ENCODE results near the gene SLC25A33. TPM values are rescaled to one million over a fixed set of nuclear protein-coding genes. Genes with fewer than 3 reads are reported as not detected.
A peak's percentile ranks its signal among the peaks of the same experiment; 100 is the strongest.
"Not testable (repeated sequence)": the region's sequence is repeated elsewhere in the genome, so short reads cannot be mapped to it uniquely, and the experiment has no call there.

SLC25A33 gene
- total RNA-seq, 4 donors from 2014 or later, result 4.9 to 12.5 (median 6.6) TPM

DNA sequence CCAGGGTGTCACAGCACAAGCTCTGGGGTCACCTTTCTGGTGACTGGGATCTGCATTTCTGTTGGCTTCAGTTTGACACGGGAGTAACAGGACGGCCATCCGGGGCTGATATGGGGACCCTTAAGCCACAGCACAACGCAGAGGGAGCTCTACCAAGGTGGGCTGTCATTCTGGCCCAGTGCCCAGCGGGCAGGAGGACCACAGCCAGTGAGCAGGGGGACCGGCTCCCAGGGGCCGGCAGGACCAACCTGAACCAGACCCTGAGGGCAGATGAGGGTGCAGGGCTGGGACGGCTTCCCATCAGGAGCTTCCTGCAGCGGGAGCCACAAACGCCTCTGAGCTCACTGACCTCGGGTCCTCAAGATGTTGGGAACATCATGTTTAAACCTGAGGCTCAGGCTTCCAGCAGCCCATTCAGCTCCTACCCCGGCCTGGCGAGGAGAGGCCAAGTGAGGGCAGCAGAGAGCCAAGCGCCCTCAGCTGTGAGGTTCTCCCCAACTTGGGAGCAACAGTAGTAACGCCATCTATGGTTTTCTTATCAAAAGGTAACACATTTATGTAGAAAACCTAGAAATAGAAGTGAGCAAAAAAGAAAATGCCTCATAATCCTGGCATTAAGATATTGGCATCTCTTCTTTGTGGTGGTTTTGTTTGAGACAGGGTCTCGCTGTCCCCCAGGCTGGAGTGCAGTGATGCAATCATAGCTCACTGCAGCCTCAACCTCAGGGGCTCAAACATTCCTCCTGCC, 76.2 kb downstream of the SLC25A33 start:
- peaks cover 27% of the 10 kb centered on the region for H3K27me3 ChIP-seq
- intact Hi-C loops (cut with DNase I; ENCODE audit: low total_unique reads), result no loop called here
- no peak overlapping the region for H3K4me3 ChIP-seq
- H3K9me3 ChIP-seq, result no peaks in the 10 kb centered on the region
- no peak overlapping the region for H3K27ac ChIP-seq
- TF ChIP-seq, protein P1, sequence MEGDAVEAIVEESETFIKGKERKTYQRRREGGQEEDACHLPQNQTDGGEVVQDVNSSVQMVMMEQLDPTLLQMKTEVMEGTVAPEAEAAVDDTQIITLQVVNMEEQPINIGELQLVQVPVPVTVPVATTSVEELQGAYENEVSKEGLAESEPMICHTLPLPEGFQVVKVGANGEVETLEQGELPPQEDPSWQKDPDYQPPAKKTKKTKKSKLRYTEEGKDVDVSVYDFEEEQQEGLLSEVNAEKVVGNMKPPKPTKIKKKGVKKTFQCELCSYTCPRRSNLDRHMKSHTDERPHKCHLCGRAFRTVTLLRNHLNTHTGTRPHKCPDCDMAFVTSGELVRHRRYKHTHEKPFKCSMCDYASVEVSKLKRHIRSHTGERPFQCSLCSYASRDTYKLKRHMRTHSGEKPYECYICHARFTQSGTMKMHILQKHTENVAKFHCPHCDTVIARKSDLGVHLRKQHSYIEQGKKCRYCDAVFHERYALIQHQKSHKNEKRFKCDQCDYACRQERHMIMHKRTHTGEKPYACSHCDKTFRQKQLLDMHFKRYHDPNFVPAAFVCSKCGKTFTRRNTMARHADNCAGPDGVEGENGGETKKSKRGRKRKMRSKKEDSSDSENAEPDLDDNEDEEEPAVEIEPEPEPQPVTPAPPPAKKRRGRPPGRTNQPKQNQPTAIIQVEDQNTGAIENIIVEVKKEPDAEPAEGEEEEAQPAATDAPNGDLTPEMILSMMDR (IDR thresholded peaks at IDR 0.05), result peak; percentile 29 to 44 (median 41)
- TF ChIP-seq POLR2AphosphoS5 (IDR thresholded peaks at IDR 0.05), result no peak
- H3K4me1 ChIP-seq, result no peaks in the 10 kb centered on the region
- DNase-seq, result peak; percentile 37
- WGBS, 2 donors (ENCODE audit: low coverage in 1 of 2), result 37 to 100% methylated on average over 1 to 10 of the region's 16 CpGs
- no peaks in the 10 kb centered on the region for H3K36me3 ChIP-seq
- in situ Hi-C loops (cut with MboI; ENCODE audit: low pct_ligation_motif_present in 1 of 4, low pct_unique_long_range_greater_than_20kb in 1 of 4, low sequenced_read_pairs in 3 of 4), result no loop called here

DNA sequence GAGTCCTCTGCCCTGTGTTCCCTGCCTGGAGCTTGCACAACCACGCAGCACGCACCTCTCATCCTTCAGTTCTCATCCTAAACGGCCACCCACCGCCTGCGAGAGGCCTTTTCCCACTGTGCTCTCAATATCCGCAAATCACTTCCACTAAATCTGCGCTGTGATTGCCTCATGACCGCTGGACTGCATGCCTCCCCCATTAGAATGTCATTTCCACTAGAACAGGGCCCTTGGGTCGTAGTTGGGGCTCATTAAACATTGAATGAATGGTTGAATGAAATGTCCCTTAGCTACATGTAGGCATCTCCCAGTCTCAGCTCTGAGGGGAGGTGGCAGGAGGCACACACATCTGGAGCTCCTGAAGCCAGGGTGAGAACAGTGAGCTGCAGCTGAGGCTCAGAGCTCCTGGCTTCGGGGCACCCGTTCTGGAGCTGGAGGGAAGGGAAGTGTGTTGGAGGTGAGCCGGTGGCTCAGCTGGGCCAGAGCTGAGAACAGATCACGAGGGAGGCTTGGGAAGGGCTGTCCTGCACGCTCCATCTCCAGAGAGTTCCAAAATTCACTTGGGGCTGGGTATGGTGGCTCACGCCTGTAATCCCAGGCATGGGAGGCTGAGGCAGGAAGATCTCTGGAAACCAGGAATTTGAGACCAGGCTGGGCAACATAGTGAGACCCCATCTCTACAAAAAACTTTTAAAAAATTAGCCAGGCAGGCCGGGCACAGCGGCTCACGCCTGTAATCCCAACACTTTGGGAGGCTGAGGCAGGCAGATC, 79.8 kb downstream of the SLC25A33 start:
- TF ChIP-seq, protein P1 (IDR thresholded peaks at IDR 0.05), result no peak
- no peak for TF ChIP-seq EP300 (IDR thresholded peaks at IDR 0.05; ENCODE audit: low read depth)
- TF ChIP-seq POLR2AphosphoS5 (IDR thresholded peaks at IDR 0.05), result no peak
- TF ChIP-seq POLR2A (IDR thresholded peaks at IDR 0.05), result no peak
- 73% methylated on average over 18 of the region's 18 CpGs; no CpG with 5 or more reads in 1 of the 2 donors for WGBS, 2 donors (ENCODE audit: low coverage in 1 of 2)

DNA sequence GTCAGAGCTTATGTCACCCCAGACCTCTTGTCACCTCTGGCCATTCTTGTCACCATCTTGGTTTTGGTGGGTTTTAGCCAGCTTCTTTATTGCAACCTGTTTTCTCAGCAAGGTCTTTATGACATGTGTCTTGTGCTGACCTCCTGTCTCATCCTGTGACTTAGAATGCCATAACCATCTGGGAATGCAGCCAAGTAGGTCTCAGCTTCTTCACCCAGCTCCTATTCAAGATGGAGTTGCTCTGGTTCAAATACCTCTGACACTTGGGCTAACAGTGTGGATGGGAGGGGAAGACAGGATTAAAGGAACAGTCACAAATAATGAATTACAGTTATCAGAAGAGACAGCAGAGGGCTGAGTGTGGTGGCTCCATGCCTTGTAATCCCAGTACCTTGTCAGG, 81.8 kb downstream of the SLC25A33 start:
- intact Hi-C loops (cut with DNase I; ENCODE audit: low total_unique reads) (no loop called here), in situ Hi-C loops (cut with MboI; ENCODE audit: low pct_ligation_motif_present in 1 of 4, low pct_unique_long_range_greater_than_20kb in 1 of 4, low sequenced_read_pairs in 3 of 4) (loop anchor here in 1 of 4 donors (10.0 kb wide), 1 partner anchor 244 kb away; no protein-coding TSS in a partner anchor)
- TF ChIP-seq EP300 (IDR thresholded peaks at IDR 0.05; ENCODE audit: low read depth) (no peak), POLR2A (IDR thresholded peaks at IDR 0.05) (no peak), POLR2AphosphoS5 (IDR thresholded peaks at IDR 0.05) (no peak)
- TF ChIP-seq, protein P1 (IDR thresholded peaks at IDR 0.05), result no peak
- Histone ChIP-seq H3K4me3 (no peak overlapping the region), H3K4me1 (peaks cover 0 to under 1% (median 0%) of the 10 kb centered on the region in 4 donors), H3K9me3 (no peaks in the 10 kb centered on the region), H3K27me3 (peaks cover 31% of the 10 kb centered on the region), H3K36me3 (no peaks in the 10 kb centered on the region), H3K27ac (no peak overlapping the region)
- no peak for DNase-seq

More for the DNA sequence above, 79.8 kb downstream of the SLC25A33 start:
- no peaks in the 10 kb centered on the region for H3K9me3 ChIP-seq
- no peak overlapping the region for H3K27ac ChIP-seq
- H3K36me3 ChIP-seq, result no peaks in the 10 kb centered on the region
- intact Hi-C loops (cut with DNase I; ENCODE audit: low total_unique reads) (no loop called here), in situ Hi-C loops (cut with MboI; ENCODE audit: low pct_ligation_motif_present in 1 of 4, low pct_unique_long_range_greater_than_20kb in 1 of 4, low sequenced_read_pairs in 3 of 4) (no loop called here)
- DNase-seq, result no peak
- H3K27me3 ChIP-seq, result peaks cover 27% of the 10 kb centered on the region
- no peak overlapping the region for H3K4me3 ChIP-seq
- no peaks in the 10 kb centered on the region for H3K4me1 ChIP-seq

DNA sequence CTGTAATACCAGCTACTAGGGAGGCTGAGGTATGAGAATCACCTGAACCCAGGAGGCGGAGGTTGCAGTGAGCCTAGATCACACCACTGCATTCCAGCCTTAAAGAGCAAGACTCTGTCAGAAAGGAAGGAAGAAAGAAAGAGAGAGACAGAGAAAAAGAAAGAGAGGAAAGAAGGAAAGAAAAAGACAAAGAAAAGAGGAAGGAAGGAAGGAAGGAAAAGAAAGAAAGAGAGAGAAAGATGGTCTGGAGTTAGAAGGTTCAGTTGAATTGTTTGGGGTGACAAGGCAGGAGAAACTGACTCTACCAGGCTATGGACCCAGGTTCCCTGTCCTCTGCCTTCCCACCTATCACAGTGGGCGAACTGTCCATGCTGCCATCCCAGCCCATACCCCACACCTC, 84.8 kb downstream of the SLC25A33 start:
- TF ChIP-seq POLR2A (IDR thresholded peaks at IDR 0.05) (no peak), POLR2AphosphoS5 (IDR thresholded peaks at IDR 0.05) (no peak), EP300 (IDR thresholded peaks at IDR 0.05; ENCODE audit: low read depth) (no peak)
- TF ChIP-seq, protein P1 (IDR thresholded peaks at IDR 0.05), result no peak
- peaks cover 8% of the 10 kb centered on the region for H3K27me3 ChIP-seq
- no peaks in the 10 kb centered on the region for H3K36me3 ChIP-seq
- no peak overlapping the region for H3K4me3 ChIP-seq
- in situ Hi-C loops (cut with MboI; ENCODE audit: low pct_ligation_motif_present in 1 of 4, low pct_unique_long_range_greater_than_20kb in 1 of 4, low sequenced_read_pairs in 3 of 4), result loop anchor here in 1 of 4 donors (10.0 kb wide), 1 partner anchor 241 kb away; no protein-coding TSS in a partner anchor
- DNase-seq, result no peak
- H3K4me1 ChIP-seq, result peaks cover 0 to 14% (median 4%) of the 10 kb centered on the region in 4 donors
- H3K9me3 ChIP-seq, result no peaks in the 10 kb centered on the region
- no peak overlapping the region for H3K27ac ChIP-seq
- intact Hi-C loops (cut with DNase I; ENCODE audit: low total_unique reads), result no loop called here
- WGBS, 2 donors (ENCODE audit: low coverage in 1 of 2), result 67 to 89% methylated on average over 1 to 2 of the region's 2 CpGs

DNA sequence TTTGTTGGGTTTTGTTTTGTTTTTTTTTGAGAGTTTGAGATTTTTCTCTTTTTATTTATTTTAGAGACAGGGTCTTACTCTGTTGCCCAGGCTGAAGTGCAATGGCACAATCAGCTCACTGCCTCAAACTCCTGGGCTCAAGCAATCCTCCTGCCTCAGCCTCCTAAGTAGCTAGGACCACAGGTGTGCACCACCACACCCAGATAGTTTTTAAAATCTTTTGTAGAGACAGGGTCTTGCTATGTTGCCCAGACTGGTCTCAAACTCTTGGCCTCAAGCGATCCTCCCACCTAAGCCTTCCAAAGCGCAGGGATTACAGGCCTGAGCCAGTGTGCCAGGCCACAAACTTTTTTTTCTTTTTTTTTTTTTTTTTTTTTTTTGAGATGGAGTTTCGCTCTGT, 85.8 kb downstream of the SLC25A33 start:
- H3K36me3 ChIP-seq; H3K27ac ChIP-seq; H3K4me3 ChIP-seq; H3K27me3 ChIP-seq; DNase-seq; H3K9me3 ChIP-seq; intact Hi-C loops (cut with DNase I; ENCODE audit: low total_unique reads): not testable (repeated sequence)
- 97 to 100% methylated on average over 2 to 3 of the region's 3 CpGs for WGBS, 2 donors (ENCODE audit: low coverage in 1 of 2)
- in situ Hi-C loops (cut with MboI; ENCODE audit: low pct_ligation_motif_present in 1 of 4, low pct_unique_long_range_greater_than_20kb in 1 of 4, low sequenced_read_pairs in 3 of 4), result loop anchor here in 1 of 4 donors (10.0 kb wide), 1 partner anchor 240 kb away; no protein-coding TSS in a partner anchor
- peaks cover 0 to 14% (median 4%) of the 10 kb centered on the region in 4 donors for H3K4me1 ChIP-seq

All from transverse colon (tissue), 4 donors.